Right atrium auricular region (tissue), 2 donors: ENCODE measurements around the gene RPL18. TPM values are rescaled to one million over a fixed set of nuclear protein-coding genes. Genes with fewer than 3 reads are reported as not detected.

Experiments used
- DNase-seq: peaks from one replicate; pipeline ENCODE4 v3.0.0-alpha.2; 2019; ENCODE audit warnings: low spot score
- H3K27ac ChIP-seq, 2 donors: fragments of 200-600 bp; sonication (generic); 1 replicate in 1 of 2; 2 replicates in 1 of 2; pipeline ENCODE4 v1.5.1; 2016 to 2019
- H3K27me3 ChIP-seq, 2 donors: fragments of 200-600 bp; sonication (generic); one replicate each; pipeline versions ENCODE4 v1.5.1 to v1.6.0; 2017 to 2019
- H3K36me3 ChIP-seq: fragments of 200-600 bp; sonication (generic); one replicate; pipeline ENCODE4 v1.5.1; 2016
- H3K4me1 ChIP-seq, 2 donors: fragments of 200-600 bp; sonication (generic); one replicate each; pipeline versions ENCODE4 v1.5.1 to v1.6.0; 2017 to 2019
- H3K4me3 ChIP-seq, 2 donors: fragments of 200-600 bp; sonication (generic); 1 replicate in 1 of 2; 2 replicates in 1 of 2; pipeline ENCODE4 v1.5.1; 2017 to 2019; ENCODE audit warnings: mild to moderate bottlenecking in 1 of 2, moderate library complexity in 1 of 2
- H3K9me3 ChIP-seq, 2 donors: fragments of 200-600 bp; sonication (generic); one replicate each; pipeline ENCODE4 v1.5.1; 2019
- CTCF ChIP-seq, 2 donors: fragments of 200-600 bp; sonication (generic); IDR thresholded peaks; one replicate each; pipeline ENCODE4 v1.5.1; 2019; ENCODE audit warnings: antibody characterized with exemption in 2 of 2
- total RNA-seq, 2 donors: library from RNA; depleted of rRNA; stranded (reverse); fragments of >200 nt; gene quantifications; one replicate each; pipeline ENCODE4 v1.1.0, GENCODE V29; 2016

The RPL18 gene
- total RNA-seq, 2 donors from 2014 or later = 846 to 1,334 TPM

GRCh38 chr19:48646722-48647216 lies 27.8 kb upstream of the RPL18 start:
- Histone ChIP-seq H3K27ac (peak overlapping the region; percentile 79 to 81), H3K4me3 (peak overlapping the region; percentile 47 to 57), H3K4me1 (peaks cover 0 to 23% of the 10 kb centered on the region in 2 donors), H3K9me3 (no peaks in the 10 kb centered on the region), H3K27me3 (no peaks in the 10 kb centered on the region), H3K36me3 (no peaks in the 10 kb centered on the region)
- no peak for DNase-seq
- no peak for TF ChIP-seq CTCF (IDR thresholded peaks at IDR 0.05)

- TF ChIP-seq CTCF (IDR thresholded peaks at IDR 0.05) = peak; percentile 79 to 95
- H3K27me3 ChIP-seq = no peaks in the 10 kb centered on the region
- H3K4me3 ChIP-seq = peak within 1 kb of the TSS; percentile 47 to 57
- H3K4me1 ChIP-seq = peaks cover 0 to 23% of the 10 kb centered on the region in 2 donors
- peak; percentile 88 for DNase-seq
- peak within 1 kb of the TSS; percentile 79 to 81 for H3K27ac ChIP-seq
- no peaks in the 10 kb centered on the region for H3K9me3 ChIP-seq
- H3K36me3 ChIP-seq = no peaks in the 10 kb centered on the region
These were observed 27.2 kb upstream of the RPL18 start, which contains the start of gene CA11 for GRCh38 chr19:48646001-48646721. Gene CA11 (minus strand): TSS chr19:48646187. CDS start chr19:48645632, 555 bp downstream.

- Histone ChIP-seq H3K27ac (peak overlapping the region; percentile 79 to 81), H3K36me3 (no peaks in the 10 kb centered on the region), H3K4me1 (peaks cover 0 to 23% of the 10 kb centered on the region in 2 donors), H3K27me3 (no peaks in the 10 kb centered on the region), H3K4me3 (peak overlapping the region; percentile 47 to 57), H3K9me3 (no peaks in the 10 kb centered on the region)
- DNase-seq = no peak
- TF ChIP-seq CTCF (IDR thresholded peaks at IDR 0.05) = no peak
These were observed 26.6 kb upstream of the RPL18 start for GRCh38 chr19:48645620-48646000.

GRCh38 chr19:48644839-48645619 lies 26.1 kb upstream of the RPL18 start:
- H3K27me3 ChIP-seq = no peaks in the 10 kb centered on the region
- peak overlapping the region; percentile 79 to 81 for H3K27ac ChIP-seq
- H3K4me3 ChIP-seq = peak overlapping the region; percentile 47 to 57
- no peaks in the 10 kb centered on the region for H3K9me3 ChIP-seq
- no peak for TF ChIP-seq CTCF (IDR thresholded peaks at IDR 0.05)
- H3K36me3 ChIP-seq = no peaks in the 10 kb centered on the region
- DNase-seq = peak; percentile 87
- H3K4me1 ChIP-seq = peaks cover 0 to 23% of the 10 kb centered on the region in 2 donors

GRCh38 chr19:48644355-48644754 lies 25.4 kb upstream of the RPL18 start:
- Histone ChIP-seq H3K4me3 (no peak overlapping the region), H3K4me1 (peaks cover 0 to 23% of the 10 kb centered on the region in 2 donors), H3K27me3 (no peaks in the 10 kb centered on the region), H3K27ac (no peak overlapping the region), H3K36me3 (no peaks in the 10 kb centered on the region), H3K9me3 (no peaks in the 10 kb centered on the region)
- no peak for TF ChIP-seq CTCF (IDR thresholded peaks at IDR 0.05)
- no peak for DNase-seq
